HEK293 (cell line): ENCODE results near the gene MYOF.

ENCODE experiments used
- CTCF ChIP-seq: fragments of 450-650 bp; formaldehyde crosslinking; IDR thresholded peaks from 2 replicates; pipeline ENCODE4 v1.5.1; 2016; ENCODE audit warnings: missing biosample characterization, missing genetic modification characterization
- PRDM10 ChIP-seq: fragments of 450-650 bp; formaldehyde crosslinking; IDR thresholded peaks from 2 replicates; pipeline ENCODE4 v1.5.1; 2016; ENCODE audit warnings: missing biosample characterization, missing genetic modification characterization
- SETDB1 ChIP-seq: IDR thresholded peaks from one replicate; pipeline ENCODE4 v1.6.1; 2017; ENCODE audit warnings: mild to moderate bottlenecking, low read length, moderate library complexity, mixed read lengths; ENCODE audit not compliant: insufficient read length
- ZFP41 ChIP-seq: fragments of 450-650 bp; formaldehyde crosslinking; IDR thresholded peaks from 2 replicates; pipeline ENCODE4 v1.5.1; 2016; ENCODE audit warnings: missing biosample characterization, missing genetic modification characterization, borderline replicate concordance
- ZNF248 ChIP-seq: fragments of 450-650 bp; formaldehyde crosslinking; IDR thresholded peaks from 2 replicates; pipeline ENCODE4 v1.5.1; 2017; ENCODE audit warnings: missing biosample characterization, missing genetic modification characterization
- ZNF449 ChIP-seq: fragments of 450-650 bp; formaldehyde crosslinking; IDR thresholded peaks from 2 replicates; pipeline ENCODE4 v1.5.1; 2017; ENCODE audit warnings: missing biosample characterization, mild to moderate bottlenecking, missing genetic modification characterization, moderate library complexity
- ZNF510 ChIP-seq: fragments of 450-650 bp; formaldehyde crosslinking; IDR thresholded peaks from 2 replicates; pipeline ENCODE4 v1.5.1; 2018; ENCODE audit warnings: mild to moderate bottlenecking, missing genetic modification characterization, missing biosample characterization; ENCODE audit not compliant: insufficient replicate concordance
- ZNF660 ChIP-seq: fragments of 450-650 bp; IDR thresholded peaks from 2 replicates; pipeline ENCODE4 v1.5.1; 2018; ENCODE audit warnings: missing biosample characterization, mild to moderate bottlenecking, missing genetic modification characterization
- ZNF670 ChIP-seq: fragments of 450-650 bp; formaldehyde crosslinking; IDR thresholded peaks from 2 replicates; pipeline ENCODE4 v1.5.1; 2016; ENCODE audit warnings: missing biosample characterization, missing genetic modification characterization, low read depth
- ZSCAN4 ChIP-seq: fragments of 450-650 bp; formaldehyde crosslinking; IDR thresholded peaks from 2 replicates; pipeline ENCODE4 v1.5.1; 2017; ENCODE audit warnings: missing biosample characterization, missing genetic modification characterization

- no peak for TF ChIP-seq ZSCAN4 (tag by site-specific recombination)
- no peak for TF ChIP-seq CTCF (tag by site-specific recombination)
- TF ChIP-seq ZFP41 (tag by site-specific recombination): no peak
- no peak for TF ChIP-seq ZNF248 (tag by site-specific recombination)
- TF ChIP-seq SETDB1: no peak
- TF ChIP-seq PRDM10: no peak
- no peak for TF ChIP-seq ZNF660 (tag by site-specific recombination)
- TF ChIP-seq ZNF510 (tag by site-specific recombination): no peak
- TF ChIP-seq ZNF449 (tag by site-specific recombination): no peak
- TF ChIP-seq ZNF670 (tag by site-specific recombination): no peak
Observed at GRCh38 chr10:93437946-93438612, 44.1 kb downstream of the MYOF start.
